GM12874 (cell line): ENCODE data around the gene DQX1.

ENCODE experiments used
- CTCF ChIP-seq: IDR thresholded peaks from 2 replicates; pipeline ENCODE4 v1.5.1; 2011; ENCODE audit warnings: low read depth, mild to moderate bottlenecking, control low read depth, low read length, moderate library complexity; ENCODE audit not compliant: insufficient read depth

Gene DQX1

DNA sequence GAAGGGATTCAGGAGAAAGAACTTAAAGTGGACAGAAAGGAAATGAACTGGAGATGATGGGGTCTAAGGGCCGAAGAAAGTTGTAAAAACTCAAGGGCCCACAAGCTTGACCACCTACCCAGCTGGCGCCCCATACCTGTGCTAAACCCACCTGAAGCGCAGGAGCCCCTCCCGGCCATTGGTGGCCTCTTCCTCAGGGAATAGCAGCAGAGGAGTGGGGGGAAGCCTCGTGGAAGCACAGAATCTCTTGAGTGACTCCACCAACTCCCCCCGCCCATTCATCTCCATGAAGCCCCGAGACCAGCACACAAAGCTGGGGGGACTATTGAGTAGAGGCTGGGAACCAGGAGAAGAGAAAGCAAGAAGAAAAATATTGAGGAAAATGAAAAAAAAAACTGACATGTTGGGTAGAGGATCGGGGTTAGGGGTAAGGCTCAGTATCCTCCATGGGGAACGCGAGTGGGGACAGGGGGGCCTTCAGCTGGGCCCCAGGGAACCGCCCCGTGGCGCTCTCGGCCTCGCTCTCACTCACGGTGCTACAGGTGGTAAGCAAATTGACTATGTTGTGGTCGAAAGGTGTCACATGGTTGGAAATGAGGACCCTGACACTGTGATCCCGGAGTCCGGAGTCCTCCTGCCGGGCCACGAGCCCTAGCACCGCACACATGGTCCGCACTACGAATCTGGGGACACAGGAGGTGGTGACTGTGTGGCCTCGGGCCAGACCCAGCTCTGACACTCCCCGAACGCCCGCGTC, 2.7 kb upstream of the DQX1 start:
- 0 out of 2 replicates have a peak, but pooled peaks have one; percentile 19 for TF ChIP-seq CTCF

GRCh38 chr2:74527741-74528140, 1.7 kb upstream of the DQX1 start:
- no peak for TF ChIP-seq CTCF

- no peak for TF ChIP-seq CTCF
These were observed 709 bp upstream of the DQX1 start for GRCh38 chr2:74526649-74527230.

DNA sequence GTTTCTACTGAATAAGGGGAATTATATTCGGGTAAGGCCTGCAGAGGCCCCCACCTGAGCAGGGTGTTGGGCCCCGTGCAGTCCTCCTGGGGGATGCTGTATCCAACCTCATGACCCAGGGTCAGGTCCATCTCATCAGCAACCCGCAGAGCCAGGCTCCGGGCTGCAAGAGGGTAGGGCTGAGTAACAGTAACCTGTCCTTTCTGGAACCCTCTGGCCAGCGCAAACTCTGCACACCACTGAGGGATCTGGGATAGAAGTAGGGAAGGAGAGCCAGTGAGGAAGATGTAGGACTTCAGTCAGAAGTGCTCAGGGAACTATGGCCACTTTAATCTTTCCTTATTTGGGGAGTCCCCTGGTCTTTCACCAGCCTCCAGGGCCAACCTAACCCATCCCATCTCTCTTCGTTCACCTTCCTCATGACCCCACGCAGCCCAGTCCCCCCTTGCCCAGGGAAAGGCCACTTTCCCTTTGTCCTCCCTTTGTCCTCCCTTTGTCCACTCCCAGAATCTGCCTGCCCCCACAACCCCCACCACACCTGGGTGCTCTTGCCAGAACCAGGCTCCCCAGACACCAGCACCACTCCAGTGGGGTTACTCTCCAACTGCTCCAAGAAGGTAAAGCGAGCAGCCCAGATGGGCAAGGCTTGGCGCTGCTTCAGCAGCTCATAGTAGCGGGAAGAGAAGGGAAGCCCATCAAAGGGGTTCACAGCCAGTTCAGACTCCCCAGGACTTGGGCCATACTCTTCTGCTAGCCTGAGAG, 895 bp downstream of the DQX1 start:
- TF ChIP-seq CTCF = no peak

DNA sequence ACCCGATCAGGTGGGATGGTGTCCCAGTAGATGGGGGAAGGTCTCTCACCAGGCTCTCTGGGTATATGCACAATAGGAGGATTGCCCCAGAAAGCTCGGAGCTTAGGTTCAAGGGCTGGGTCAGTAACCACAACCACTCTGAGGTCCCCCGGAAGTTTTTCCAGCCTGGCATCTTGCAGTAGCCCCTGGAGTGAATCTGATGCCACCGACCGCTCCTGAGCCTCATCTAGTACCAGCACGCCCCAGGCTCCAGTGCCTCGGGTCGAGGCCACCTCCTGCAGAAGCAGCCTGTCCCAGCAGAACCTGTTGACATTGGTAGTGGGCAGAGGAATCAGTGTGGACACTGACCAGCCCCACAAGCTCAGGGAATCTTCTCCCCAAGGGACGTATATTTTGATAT, 2.0 kb downstream of the DQX1 start:
- no peak for TF ChIP-seq CTCF

GRCh38 chr2:74522516-74522915, 3.5 kb downstream of the DQX1 start:
- no peak for TF ChIP-seq CTCF

DNA sequence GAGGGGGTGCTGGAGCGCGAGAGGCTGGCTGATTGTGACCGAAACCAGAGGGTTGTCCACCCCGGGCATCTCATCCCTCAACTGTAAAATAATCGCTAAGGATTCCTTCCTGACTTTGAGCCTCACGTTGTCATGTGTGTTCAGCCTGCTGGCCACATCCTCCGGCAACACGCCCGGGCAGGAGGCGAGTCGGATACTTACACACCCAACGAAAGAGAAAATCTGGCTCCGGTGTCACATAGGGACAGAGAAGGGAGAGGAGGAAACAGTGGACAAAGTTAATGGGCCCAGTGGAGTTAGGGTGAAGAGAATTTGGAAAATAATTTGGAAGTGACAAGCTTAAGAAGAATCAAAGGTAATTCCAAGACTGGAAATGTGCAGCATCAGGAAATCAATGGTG, 9.4 kb downstream of the DQX1 start:
- no peak for TF ChIP-seq CTCF
